Measurements from ENCODE around the gene KAT6B.

DNA sequence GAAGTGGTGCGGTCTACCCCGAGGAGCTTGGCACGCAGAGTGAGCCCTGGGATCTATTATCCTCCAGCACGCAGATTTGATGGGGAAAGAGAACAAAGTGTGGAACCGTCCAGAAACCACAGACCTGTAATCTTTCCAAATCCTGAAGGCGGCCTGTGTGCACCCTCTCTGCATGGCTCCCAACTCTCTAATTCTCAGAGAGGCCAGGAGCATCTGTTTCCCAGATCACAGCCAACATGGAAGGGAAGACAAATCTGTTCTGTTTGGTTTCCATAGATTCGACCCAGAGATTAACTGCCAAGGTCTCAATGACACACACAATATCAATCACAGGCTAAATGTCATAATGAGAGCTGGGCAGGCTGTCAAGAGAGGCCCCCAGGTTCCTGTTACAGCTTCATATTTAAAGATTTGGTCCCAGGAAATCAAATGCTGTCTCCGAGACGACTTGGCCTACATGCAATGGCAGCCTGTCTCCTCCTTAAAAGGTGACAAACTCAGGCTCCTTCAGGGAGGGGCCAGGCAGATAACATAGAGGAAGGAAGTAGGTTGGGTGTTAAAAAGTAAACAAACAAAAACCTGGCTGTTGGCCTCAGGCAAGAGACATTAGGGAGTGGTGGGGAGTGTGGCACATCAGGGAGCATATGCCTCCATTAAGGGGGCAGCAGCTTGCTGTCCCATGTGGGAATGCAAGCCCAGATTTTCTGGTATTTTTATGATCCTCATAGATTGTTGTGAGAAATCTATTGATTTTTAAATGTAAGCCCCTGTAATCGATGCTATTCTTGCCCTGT is 236.3 kb downstream of the KAT6B start:
- TF ChIP-seq POLR2AphosphoS5 (IDR thresholded peaks at IDR 0.05; ENCODE audit: low read depth, low read length) (no peak), SIN3A (IDR thresholded peaks at IDR 0.05; ENCODE audit: borderline replicate concordance, insufficient read depth, low read length) (no peak), TAF1 (IDR thresholded peaks at IDR 0.05; ENCODE audit: borderline replicate concordance, insufficient read depth, low read length) (no peak)
- TF ChIP-seq, protein P1, sequence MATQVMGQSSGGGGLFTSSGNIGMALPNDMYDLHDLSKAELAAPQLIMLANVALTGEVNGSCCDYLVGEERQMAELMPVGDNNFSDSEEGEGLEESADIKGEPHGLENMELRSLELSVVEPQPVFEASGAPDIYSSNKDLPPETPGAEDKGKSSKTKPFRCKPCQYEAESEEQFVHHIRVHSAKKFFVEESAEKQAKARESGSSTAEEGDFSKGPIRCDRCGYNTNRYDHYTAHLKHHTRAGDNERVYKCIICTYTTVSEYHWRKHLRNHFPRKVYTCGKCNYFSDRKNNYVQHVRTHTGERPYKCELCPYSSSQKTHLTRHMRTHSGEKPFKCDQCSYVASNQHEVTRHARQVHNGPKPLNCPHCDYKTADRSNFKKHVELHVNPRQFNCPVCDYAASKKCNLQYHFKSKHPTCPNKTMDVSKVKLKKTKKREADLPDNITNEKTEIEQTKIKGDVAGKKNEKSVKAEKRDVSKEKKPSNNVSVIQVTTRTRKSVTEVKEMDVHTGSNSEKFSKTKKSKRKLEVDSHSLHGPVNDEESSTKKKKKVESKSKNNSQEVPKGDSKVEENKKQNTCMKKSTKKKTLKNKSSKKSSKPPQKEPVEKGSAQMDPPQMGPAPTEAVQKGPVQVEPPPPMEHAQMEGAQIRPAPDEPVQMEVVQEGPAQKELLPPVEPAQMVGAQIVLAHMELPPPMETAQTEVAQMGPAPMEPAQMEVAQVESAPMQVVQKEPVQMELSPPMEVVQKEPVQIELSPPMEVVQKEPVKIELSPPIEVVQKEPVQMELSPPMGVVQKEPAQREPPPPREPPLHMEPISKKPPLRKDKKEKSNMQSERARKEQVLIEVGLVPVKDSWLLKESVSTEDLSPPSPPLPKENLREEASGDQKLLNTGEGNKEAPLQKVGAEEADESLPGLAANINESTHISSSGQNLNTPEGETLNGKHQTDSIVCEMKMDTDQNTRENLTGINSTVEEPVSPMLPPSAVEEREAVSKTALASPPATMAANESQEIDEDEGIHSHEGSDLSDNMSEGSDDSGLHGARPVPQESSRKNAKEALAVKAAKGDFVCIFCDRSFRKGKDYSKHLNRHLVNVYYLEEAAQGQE (IDR thresholded peaks at IDR 0.05; ENCODE audit: insufficient read depth in 1 of 2, low read depth in 2 of 2, low read length in 2 of 2): no peak
